Activated CD4-positive, alpha-beta T cell treated with anti-CD3 and anti-CD28 coated beads, Interleukin-2, amount 10 ng/mL, durations not matched to agents 7 days and 5 days (primary cell): ENCODE results near the gene TRMT10C. TPM values are rescaled to one million over a fixed set of nuclear protein-coding genes. Genes with fewer than 3 reads are reported as not detected.
"Not testable (repeated sequence)": the region's sequence is repeated elsewhere in the genome, so short reads cannot be mapped to it uniquely, and the experiment has no call there.

ENCODE experiments used
- CTCF ChIA-PET: fragments of 350-600 bp; sonication (Branson Sonifier 250); formaldehyde crosslinking; loops from one replicate; lab custom pipeline; 2021; ENCODE audit warnings: antibody characterized with exemption; lab: Charles Lee
- POLR2A ChIA-PET: fragments of 350-600 bp; sonication (Branson Sonifier 250); formaldehyde crosslinking; loops from one replicate; lab custom pipeline; 2021; ENCODE audit warnings: antibody characterized with exemption; lab: Charles Lee
- DNase-seq: peaks from one replicate; pipeline ENCODE4 v3.0.0-alpha.2; 2020
- H3K27ac Mint-ChIP-seq: one replicate; pipeline ENCODE4 v1.8.0; 2021; ENCODE audit warnings: mild to moderate bottlenecking, moderate library complexity, mixed read lengths
- H3K27me3 Mint-ChIP-seq: one replicate; pipeline ENCODE4 v1.8.0; 2021; ENCODE audit warnings: mixed read lengths
- H3K36me3 Mint-ChIP-seq: one replicate; pipeline ENCODE4 v1.8.0; 2021; ENCODE audit warnings: low read depth, mixed read lengths
- H3K4me1 Mint-ChIP-seq: one replicate; pipeline ENCODE4 v1.8.0; 2021; ENCODE audit warnings: mixed read lengths
- H3K4me3 Mint-ChIP-seq: one replicate; pipeline ENCODE4 v1.8.0; 2021; ENCODE audit warnings: mild to moderate bottlenecking, moderate library complexity, mixed read lengths
- H3K9me3 Mint-ChIP-seq: one replicate; pipeline ENCODE4 v1.8.0; 2021; ENCODE audit warnings: mixed read lengths
- total RNA-seq, 2 experiments: library from RNA; stranded (reverse); gene quantifications; one replicate each; pipeline ENCODE4 v1.2.3, GENCODE V29; 2021

TRMT10C gene
- total RNA-seq, 2 experiments from 2014 or later, result 26.4 to 31.7 TPM

GRCh38 chr3:101602731-101603130, 41.1 kb downstream of the TRMT10C start:
- ChIA-PET CTCF (interaction anchor here (0.6 kb wide), 1 partner anchor 94 kb away, joined by 3 read pairs; no protein-coding TSS in a partner anchor), POLR2A (no interaction called here)
- Mint-ChIP-seq H3K4me1 (no peaks in the 10 kb centered on the region), H3K4me3 (no peak overlapping the region), H3K36me3 (peaks cover 12% of the 10 kb centered on the region), H3K27ac (no peak overlapping the region), H3K27me3 (no peaks in the 10 kb centered on the region), H3K9me3 (peaks cover 2% of the 10 kb centered on the region)
- no peak for DNase-seq

DNA sequence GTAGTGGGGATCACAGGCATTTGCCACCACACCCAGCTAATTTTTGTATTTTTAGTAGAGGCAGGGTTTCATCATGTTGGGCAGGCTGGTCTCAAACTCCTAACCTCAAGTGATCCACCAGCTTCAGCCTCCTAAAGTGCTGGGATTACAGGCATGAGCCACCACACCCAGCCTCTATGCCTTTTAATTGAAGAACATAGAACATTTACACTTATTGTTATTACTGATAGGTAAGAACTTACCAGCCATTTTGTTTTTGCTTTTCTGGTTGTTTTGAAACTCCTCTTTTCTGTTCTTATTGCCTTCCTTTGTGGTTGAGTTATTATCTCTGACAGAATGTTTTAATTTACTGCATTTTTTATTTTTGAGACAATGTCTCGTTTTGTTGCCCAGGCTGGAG, 41.5 kb downstream of the TRMT10C start:
- H3K4me3 Mint-ChIP-seq, result no peak overlapping the region
- H3K36me3 Mint-ChIP-seq, result peaks cover 12% of the 10 kb centered on the region
- H3K27ac Mint-ChIP-seq, result no peak overlapping the region
- DNase-seq, result no peak
- ChIA-PET POLR2A (no interaction called here), CTCF (interaction anchor here (0.6 kb wide), 1 partner anchor 94 kb away, joined by 3 read pairs; no protein-coding TSS in a partner anchor)
- H3K4me1 Mint-ChIP-seq, result no peaks in the 10 kb centered on the region
- peaks cover 2% of the 10 kb centered on the region for H3K9me3 Mint-ChIP-seq
- no peaks in the 10 kb centered on the region for H3K27me3 Mint-ChIP-seq

DNA sequence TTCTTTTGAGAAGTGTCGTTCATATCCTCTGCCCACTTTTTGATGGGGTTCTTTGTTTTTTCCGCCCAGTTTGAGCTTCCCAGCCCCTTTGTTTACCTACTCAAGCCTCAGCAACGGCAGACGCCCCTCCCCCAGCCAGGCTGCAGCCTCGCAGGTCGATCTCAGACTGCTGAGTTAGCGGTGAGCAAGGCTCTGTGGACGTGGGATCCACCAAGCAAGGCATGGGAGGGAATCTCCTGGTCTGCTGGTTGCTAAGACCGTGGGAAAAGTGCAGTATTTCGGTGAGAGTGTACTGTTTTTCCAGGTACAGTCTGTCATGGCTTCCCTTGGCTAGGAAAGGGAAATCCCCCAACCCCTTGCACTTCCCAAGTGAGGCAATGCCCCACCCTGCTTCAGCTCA, 43.7 kb downstream of the TRMT10C start:
- H3K9me3 Mint-ChIP-seq, H3K27me3 Mint-ChIP-seq, H3K27ac Mint-ChIP-seq, H3K4me3 Mint-ChIP-seq, H3K4me1 Mint-ChIP-seq, CTCF ChIA-PET, H3K36me3 Mint-ChIP-seq, POLR2A ChIA-PET, DNase-seq: not testable (repeated sequence)

DNA sequence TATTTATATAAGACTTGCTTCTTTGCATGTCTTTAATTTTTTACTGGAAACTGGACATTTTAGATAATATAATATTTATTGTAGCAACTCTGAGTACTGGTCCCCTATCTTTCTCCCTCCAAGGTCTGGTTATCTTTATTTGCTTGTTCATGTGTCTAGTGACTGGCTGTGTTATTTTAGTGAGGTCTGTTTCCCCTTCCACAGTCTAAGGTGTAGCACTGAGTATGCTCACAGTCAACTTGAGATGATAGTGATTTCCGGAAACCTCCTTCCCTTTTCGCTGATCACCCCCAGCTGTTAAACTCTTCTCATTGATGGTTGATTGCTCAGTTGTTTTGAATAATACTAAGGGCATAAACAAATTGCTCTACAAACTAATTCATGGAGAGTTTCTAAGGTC, 49.4 kb downstream of the TRMT10C start:
- ChIA-PET CTCF (no interaction called here), POLR2A (interaction anchor here (0.6 kb wide), 1 partner anchor 838 kb away, joined by 4 read pairs; no protein-coding TSS in a partner anchor)
- Mint-ChIP-seq H3K27ac (no peak overlapping the region), H3K36me3 (no peaks in the 10 kb centered on the region), H3K9me3 (no peaks in the 10 kb centered on the region), H3K27me3 (no peaks in the 10 kb centered on the region), H3K4me1 (no peaks in the 10 kb centered on the region), H3K4me3 (no peak overlapping the region)
- DNase-seq, result no peak

- POLR2A ChIA-PET, H3K27me3 Mint-ChIP-seq, H3K27ac Mint-ChIP-seq, H3K4me3 Mint-ChIP-seq, H3K36me3 Mint-ChIP-seq, DNase-seq, H3K4me1 Mint-ChIP-seq, H3K9me3 Mint-ChIP-seq: not testable (repeated sequence)
- CTCF ChIA-PET, result interaction anchor here (0.6 kb wide), 1 partner anchor 74 kb away, joined by 4 read pairs; the partner anchor contains the start of gene RPL24
Measured at GRCh38 chr3:101613014-101613413, 51.3 kb downstream of the TRMT10C start.

GRCh38 chr3:101615525-101615924, 53.9 kb downstream of the TRMT10C start:
- no peak overlapping the region for H3K4me3 Mint-ChIP-seq
- no peak for DNase-seq
- ChIA-PET POLR2A (no interaction called here), CTCF (interaction anchor here (1.1 to 1.2 kb wide), 2 partner anchors 16 to 51 kb away, joined by 3 read pairs; no protein-coding TSS in a partner anchor)
- no peaks in the 10 kb centered on the region for H3K27me3 Mint-ChIP-seq
- H3K36me3 Mint-ChIP-seq, result no peaks in the 10 kb centered on the region
- H3K9me3 Mint-ChIP-seq, result no peaks in the 10 kb centered on the region
- H3K4me1 Mint-ChIP-seq, result no peaks in the 10 kb centered on the region
- H3K27ac Mint-ChIP-seq, result no peak overlapping the region

Other genes starting within 250 kb of the TRMT10C start
- under 1 TPM; 0.37 to 0.50 TPM for gene IMPG2, start 241.3 kb upstream of the TRMT10C start, total RNA-seq
- 10 to 100 TPM; 32.1 to 34.2 TPM for gene SENP7, start 48.7 kb upstream of the TRMT10C start, total RNA-seq
- gene PCNP, start 12.3 kb downstream of the TRMT10C start, total RNA-seq, result 100 to 1,000 TPM; 169 to 191 TPM
- gene ZBTB11, start 115.3 kb downstream of the TRMT10C start, total RNA-seq, result 10 to 100 TPM; 30.5 to 34.0 TPM
- 1,000 to 10,000 TPM; 1,026 to 1,105 TPM for gene RPL24, start 124.8 kb downstream of the TRMT10C start, total RNA-seq
- gene CEP97, start 162.7 kb downstream of the TRMT10C start, total RNA-seq, result 10 to 100 TPM; 23.7 to 24.5 TPM
- 10 to 100 TPM; 28.5 to 29.5 TPM for gene NXPE3, start 217.3 kb downstream of the TRMT10C start, total RNA-seq